Endometrial microvascular endothelial cells (primary cell): ENCODE results near the gene MRPL52. TPM values are rescaled to one million over a fixed set of nuclear protein-coding genes. Genes with fewer than 3 reads are reported as not detected.
"Not testable (repeated sequence)": the region's sequence is repeated elsewhere in the genome, so short reads cannot be mapped to it uniquely, and the experiment has no call there.

Source experiments
- in situ Hi-C: cut with HindIII; loops from 2 replicates; pipeline ENCODE4 v1.10.0; 2017; ENCODE audit warnings: low sequenced_read_pairs, low pct_unique_long_range_greater_than_20kb; ENCODE audit errors: inconsistent ontology term
- total RNA-seq: library from RNA; depleted of rRNA; stranded (reverse); fragments of >200 nt; gene quantifications from one replicate; pipeline ENCODE4 v1.2.3, GENCODE V29; 2015; ENCODE audit errors: inconsistent ontology term

MRPL52 gene
- total RNA-seq: 310 TPM

- in situ Hi-C loops: no loop called here
These were observed at the start of gene MRPL52 for GRCh38 chr14:22829661-22830442. Gene MRPL52 (plus strand): TSS chr14:22829887. CDS start chr14:22829913, 26 bp downstream.

GRCh38 chr14:22780105-22780679 is 49.5 kb upstream of the MRPL52 start:
- in situ Hi-C loops: no loop called here

GRCh38 chr14:22780941-22781300 is 48.8 kb upstream of the MRPL52 start:
- in situ Hi-C loops: no loop called here

GRCh38 chr14:22781301-22781991 is 48.2 kb upstream of the MRPL52 start:
- in situ Hi-C loops: no loop called here

- in situ Hi-C loops: no loop called here
These were observed 43.0 kb upstream of the MRPL52 start for GRCh38 chr14:22786685-22787084.

- in situ Hi-C loops: no loop called here
These were observed 38.4 kb upstream of the MRPL52 start for GRCh38 chr14:22791301-22791700.

GRCh38 chr14:22792158-22792557 is 37.5 kb upstream of the MRPL52 start:
- in situ Hi-C loops: no loop called here

GRCh38 chr14:22793550-22793949 is 36.1 kb upstream of the MRPL52 start:
- in situ Hi-C loops: not testable (repeated sequence)

- in situ Hi-C loops: no loop called here
These were observed 35.7 kb upstream of the MRPL52 start for GRCh38 chr14:22793976-22794375.

GRCh38 chr14:22794551-22794951 is 35.1 kb upstream of the MRPL52 start:
- in situ Hi-C loops: no loop called here

GRCh38 chr14:22796087-22796707 is 33.5 kb upstream of the MRPL52 start:
- in situ Hi-C loops: no loop called here

- in situ Hi-C loops: no loop called here
These were observed 32.4 kb upstream of the MRPL52 start for GRCh38 chr14:22797017-22797917.

- in situ Hi-C loops: no loop called here
These were observed 31.2 kb upstream of the MRPL52 start for GRCh38 chr14:22798528-22798927.

- in situ Hi-C loops: no loop called here
These were observed 29.3 kb upstream of the MRPL52 start for GRCh38 chr14:22800346-22800745.

- in situ Hi-C loops: no loop called here
These were observed 28.0 kb upstream of the MRPL52 start for GRCh38 chr14:22801716-22802115.

- in situ Hi-C loops: no loop called here
These were observed 26.6 kb upstream of the MRPL52 start for GRCh38 chr14:22802860-22803686.

GRCh38 chr14:22803687-22803974 is 26.1 kb upstream of the MRPL52 start:
- in situ Hi-C loops: no loop called here

- in situ Hi-C loops: not testable (repeated sequence)
These were observed 24.5 kb upstream of the MRPL52 start for GRCh38 chr14:22805235-22805634.
